Measurements from ENCODE around the gene VWA2.
"Not testable (repeated sequence)": the region's sequence is repeated elsewhere in the genome, so short reads cannot be mapped to it uniquely, and the experiment has no call there.

Gene VWA2

GRCh38 chr10:114322344-114322743, 83.3 kb downstream of the VWA2 start:
- DNase-seq = no peak

- DNase-seq = no peak
Observed at GRCh38 chr10:114323023-114323422, 84.0 kb downstream of the VWA2 start.

GRCh38 chr10:114326795-114327194, 87.7 kb downstream of the VWA2 start:
- DNase-seq = no peak

GRCh38 chr10:114327537-114328440, 88.7 kb downstream of the VWA2 start:
- DNase-seq = no peak

GRCh38 chr10:114328441-114328812, 89.4 kb downstream of the VWA2 start:
- DNase-seq = no peak

GRCh38 chr10:114328874-114329273, 89.8 kb downstream of the VWA2 start:
- no peak for DNase-seq

GRCh38 chr10:114329634-114330365, 90.7 kb downstream of the VWA2 start:
- no peak for DNase-seq

- no peak for DNase-seq
Observed at GRCh38 chr10:114332301-114333192, 93.5 kb downstream of the VWA2 start.

GRCh38 chr10:114333441-114333840, 94.4 kb downstream of the VWA2 start:
- DNase-seq = not testable (repeated sequence)

- no peak for DNase-seq
Observed at GRCh38 chr10:114334301-114334700, 95.2 kb downstream of the VWA2 start.

- no peak for DNase-seq
Observed at GRCh38 chr10:114335614-114336013, 96.6 kb downstream of the VWA2 start.

- no peak for DNase-seq
Observed at GRCh38 chr10:114336823-114337509, 97.9 kb downstream of the VWA2 start.

- no peak for DNase-seq
Observed at GRCh38 chr10:114337510-114338462, 98.7 kb downstream of the VWA2 start.

- no peak for DNase-seq
Observed at GRCh38 chr10:114340816-114341215, 101.8 kb downstream of the VWA2 start.
